Gastrocnemius medialis (tissue), 4 donors: ENCODE results near the gene ZBTB22. TPM values are rescaled to one million over a fixed set of nuclear protein-coding genes. Genes with fewer than 3 reads are reported as not detected.
"Not testable (repeated sequence)": the region's sequence is repeated elsewhere in the genome, so short reads cannot be mapped to it uniquely, and the experiment has no call there.

ENCODE experiments used
- ATAC-seq, 2 donors: fragments of 150-250 bp; one replicate each; pipeline ENCODE4 v1.9.1; 2016
- DNase-seq, 2 donors: peaks; one replicate each; pipeline ENCODE4 v3.0.0-alpha.2; 2019
- H3K27ac ChIP-seq, 4 donors: fragments of 200-600 bp; sonication (generic); 1 replicate in 1 of 4; 2 replicates in 3 of 4; pipeline ENCODE4 v1.5.1; 2016 to 2018; ENCODE audit warnings: mild to moderate bottlenecking in 2 of 4, moderate library complexity in 1 of 4
- H3K27me3 ChIP-seq, 3 donors: fragments of 200-600 bp; sonication (generic) in 2 of 3; 1 replicate in 1 of 3; 2 replicates in 2 of 3; pipeline versions ENCODE4 v1.5.1 to v1.6.0; 2016 to 2019; ENCODE audit warnings: mild to moderate bottlenecking in 1 of 3, moderate library complexity in 1 of 3
- H3K36me3 ChIP-seq, 2 donors: fragments of 200-600 bp; sonication (generic) in 1 of 2; one replicate each; pipeline ENCODE4 v1.5.1; 2017 to 2018
- H3K4me1 ChIP-seq, 2 donors: fragments of 200-600 bp; sonication (generic) in 1 of 2; one replicate each; pipeline ENCODE4 v1.5.1; 2016 to 2017; ENCODE audit warnings: mild to moderate bottlenecking in 2 of 2
- H3K4me3 ChIP-seq, 4 donors: fragments of 200-600 bp; sonication (generic) in 3 of 4; 1 replicate in 1 of 4; 2 replicates in 3 of 4; pipeline ENCODE4 v1.5.1; 2016 to 2019; ENCODE audit warnings: mild to moderate bottlenecking in 2 of 4
- H3K9me3 ChIP-seq, 3 donors: fragments of 200-600 bp; sonication (generic) in 2 of 3; 1 replicate in 1 of 3; 2 replicates in 2 of 3; pipeline ENCODE4 v1.5.1; 2016 to 2019
- CTCF ChIP-seq, 5 experiments: fragments of 450-650 bp in 3 of 5; fragments of 200-600 bp in 2 of 5; sonication (generic) in 2 of 5; IDR thresholded peaks in 4 of 5; conservative IDR thresholded peaks in 1 of 5; 1 replicate in 4 of 5; 2 replicates in 1 of 5; pipeline ENCODE4 v1.5.1; 2016 to 2019; ENCODE audit warnings: antibody characterized with exemption in 5 of 5, mild to moderate bottlenecking in 3 of 5, moderate library complexity in 3 of 5
- POLR2A ChIP-seq, 2 donors: fragments of 450-650 bp; IDR thresholded peaks; one replicate each; pipeline ENCODE4 v1.6.1; 2017; ENCODE audit warnings: antibody characterized with exemption in 2 of 2, mild to moderate bottlenecking in 2 of 2, moderate library complexity in 2 of 2
- in situ Hi-C, 4 donors: fragments of 200-750 bp; cut with MboI; loops; one replicate each; pipeline versions ENCODE4 v1.15.0 to v1.8.0; 2017; ENCODE audit warnings: low sequenced_read_pairs in 4 of 4
- intact Hi-C: fragments of 100-400 bp; cut with DNase I; formaldehyde crosslinking; loops from one replicate; pipeline ENCODE4 v1.15.1; 2023; ENCODE audit warnings: low total_unique reads
- total RNA-seq, 4 donors: library from RNA; depleted of rRNA; stranded (reverse); fragments of >200 nt; gene quantifications; one replicate each; pipeline versions ENCODE4 v1.1.0 to v1.2.3, GENCODE V29; 2016

Gene ZBTB22
- total RNA-seq, 4 donors from 2014 or later, result 9.0 to 19.3 (median 16.3) TPM

DNA sequence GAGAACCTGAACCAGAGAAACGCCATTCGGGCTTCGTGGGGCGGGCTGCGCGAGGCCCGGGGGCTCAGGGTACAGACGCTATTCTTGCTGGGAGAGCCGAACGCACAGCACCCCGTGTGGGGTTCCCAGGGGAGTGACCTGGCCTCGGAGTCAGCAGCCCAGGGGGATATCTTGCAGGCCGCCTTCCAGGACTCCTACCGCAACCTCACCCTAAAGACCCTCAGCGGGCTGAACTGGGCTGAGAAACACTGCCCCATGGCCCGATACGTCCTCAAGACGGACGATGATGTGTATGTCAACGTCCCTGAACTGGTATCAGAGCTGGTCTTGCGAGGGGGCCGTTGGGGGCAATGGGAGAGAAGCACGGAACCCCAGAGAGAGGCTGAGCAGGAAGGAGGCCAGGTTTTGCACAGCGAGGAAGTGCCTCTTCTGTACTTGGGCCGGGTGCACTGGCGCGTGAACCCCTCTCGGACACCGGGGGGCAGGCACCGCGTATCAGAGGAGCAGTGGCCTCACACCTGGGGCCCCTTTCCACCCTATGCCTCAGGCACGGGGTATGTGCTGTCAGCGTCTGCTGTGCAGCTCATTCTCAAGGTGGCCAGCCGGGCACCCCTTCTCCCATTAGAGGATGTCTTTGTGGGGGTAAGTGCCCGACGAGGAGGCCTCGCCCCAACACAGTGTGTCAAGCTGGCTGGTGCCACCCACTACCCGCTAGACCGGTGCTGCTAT, 39.7 kb downstream of the ZBTB22 start:
- Histone ChIP-seq H3K4me1 (peaks cover 40 to 63% of the 10 kb centered on the region in 2 donors), H3K27me3 (no peaks in the 10 kb centered on the region), H3K36me3 (peaks cover 0 to 56% of the 10 kb centered on the region in 2 donors), H3K9me3 (no peaks in the 10 kb centered on the region), H3K27ac (peak overlapping the region; percentile 70 to 82 (median 76)), H3K4me3 (peak overlapping the region; percentile 56 to 64 (median 62))
- no peak for DNase-seq
- intact Hi-C loops, result loop anchor here (1.0 to 10.0 kb wide), 3 partner anchors 21 to 1103 kb away; partner anchors contain the start of genes AGPAT1 and RNF5
- in situ Hi-C loops, result loop anchor here in 1 of 4 donors (25.0 kb wide), 1 partner anchor 1416 kb away; the partner anchor contains the start of gene NEU1
- TF ChIP-seq CTCF (IDR thresholded peaks at IDR 0.05 in 4 of 5, conservative IDR thresholded peaks at IDR 0.05 in 1 of 5), result no peak
- TF ChIP-seq POLR2A (IDR thresholded peaks at IDR 0.05), result no peak
- ATAC-seq, result no peak

- Histone ChIP-seq H3K9me3 (no peaks in the 10 kb centered on the region), H3K27ac (peak within 1 kb of the TSS; percentile 70 to 82 (median 76)), H3K4me1 (peaks cover 47 to 68% of the 10 kb centered on the region in 2 donors), H3K4me3 (peak within 1 kb of the TSS; percentile 56 to 64 (median 62)), H3K36me3 (peaks cover 0 to 54% of the 10 kb centered on the region in 2 donors), H3K27me3 (no peaks in the 10 kb centered on the region)
- TF ChIP-seq CTCF (IDR thresholded peaks at IDR 0.05 in 4 of 5, conservative IDR thresholded peaks at IDR 0.05 in 1 of 5), result peak; percentile 53 to 69 (median 60)
- TF ChIP-seq POLR2A (IDR thresholded peaks at IDR 0.05), result peak in 1 of 2 donors; percentile 24
- intact Hi-C loops (loop anchor here (1.0 to 10.0 kb wide), 3 partner anchors 22 to 1102 kb away; partner anchors contain the start of genes AGPAT1 and RNF5), in situ Hi-C loops (loop anchor here in 1 of 4 donors (25.0 kb wide), 1 partner anchor 1415 kb away; the partner anchor contains the start of gene NEU1)
- ATAC-seq (peak; percentile 39 to 53), DNase-seq (peak in 1 of 2 donors; percentile 61)
Measured at GRCh38 chr6:33276864-33277662, 40.5 kb downstream of the ZBTB22 start, which contains the start of gene B3GALT4. Gene B3GALT4, plus strand, starts transcription at chr6:33277123. Its CDS starts 297 bp downstream, at chr6:33277420.

DNA sequence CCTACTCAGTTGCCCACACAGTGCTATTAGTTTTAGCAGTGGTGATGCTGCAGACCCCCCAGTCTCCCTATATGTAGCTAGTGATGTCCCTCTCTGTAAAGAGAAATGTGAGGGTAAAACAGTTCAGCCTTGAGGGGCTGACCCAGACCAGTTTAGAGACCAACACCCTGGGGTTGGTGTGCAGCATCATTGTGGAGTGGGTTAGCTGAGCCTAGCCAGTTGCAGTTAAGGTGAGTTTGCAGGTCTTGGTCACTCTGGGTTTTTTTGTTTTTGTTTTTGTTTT, 41.0 kb downstream of the ZBTB22 start:
- Histone ChIP-seq H3K27ac (peak overlapping the region; percentile 70 to 82 (median 76)), H3K4me3 (peak overlapping the region; percentile 56 to 64 (median 62)), H3K9me3 (no peaks in the 10 kb centered on the region), H3K36me3 (peaks cover 0 to 50% of the 10 kb centered on the region in 2 donors), H3K4me1 (peaks cover 47 to 68% of the 10 kb centered on the region in 2 donors), H3K27me3 (no peaks in the 10 kb centered on the region)
- no peak for TF ChIP-seq CTCF (IDR thresholded peaks at IDR 0.05 in 4 of 5, conservative IDR thresholded peaks at IDR 0.05 in 1 of 5)
- TF ChIP-seq POLR2A (IDR thresholded peaks at IDR 0.05), result no peak
- intact Hi-C loops (loop anchor here (10.0 kb wide), 1 partner anchor 1102 kb away; the partner anchor contains the start of genes AGPAT1 and RNF5), in situ Hi-C loops (loop anchor here in 1 of 4 donors (25.0 kb wide), 1 partner anchor 1414 kb away; the partner anchor contains the start of gene NEU1)
- DNase-seq, result no peak
- no peak for ATAC-seq

- not testable (repeated sequence) for H3K27me3 ChIP-seq, ATAC-seq, H3K9me3 ChIP-seq, DNase-seq
- H3K27ac ChIP-seq, result peak overlapping the region in 3 of 4 donors; percentile 71 to 82 (median 81)
- intact Hi-C loops, result loop anchor here (10.0 kb wide), 1 partner anchor 1101 kb away; the partner anchor contains the start of genes AGPAT1 and RNF5
- peaks cover 48 to 69% of the 10 kb centered on the region in 2 donors for H3K4me1 ChIP-seq
- peak overlapping the region in 3 of 4 donors; percentile 61 to 64 (median 63) for H3K4me3 ChIP-seq
- in situ Hi-C loops, result loop anchor here in 1 of 4 donors (25.0 kb wide), 1 partner anchor 1414 kb away; the partner anchor contains the start of gene NEU1
- peaks cover 0 to 50% of the 10 kb centered on the region in 2 donors for H3K36me3 ChIP-seq
Measured at GRCh38 chr6:33275795-33276580, 41.6 kb downstream of the ZBTB22 start.
